ENCODE measurements around the gene CLEC16A.

Gene CLEC16A

DNA sequence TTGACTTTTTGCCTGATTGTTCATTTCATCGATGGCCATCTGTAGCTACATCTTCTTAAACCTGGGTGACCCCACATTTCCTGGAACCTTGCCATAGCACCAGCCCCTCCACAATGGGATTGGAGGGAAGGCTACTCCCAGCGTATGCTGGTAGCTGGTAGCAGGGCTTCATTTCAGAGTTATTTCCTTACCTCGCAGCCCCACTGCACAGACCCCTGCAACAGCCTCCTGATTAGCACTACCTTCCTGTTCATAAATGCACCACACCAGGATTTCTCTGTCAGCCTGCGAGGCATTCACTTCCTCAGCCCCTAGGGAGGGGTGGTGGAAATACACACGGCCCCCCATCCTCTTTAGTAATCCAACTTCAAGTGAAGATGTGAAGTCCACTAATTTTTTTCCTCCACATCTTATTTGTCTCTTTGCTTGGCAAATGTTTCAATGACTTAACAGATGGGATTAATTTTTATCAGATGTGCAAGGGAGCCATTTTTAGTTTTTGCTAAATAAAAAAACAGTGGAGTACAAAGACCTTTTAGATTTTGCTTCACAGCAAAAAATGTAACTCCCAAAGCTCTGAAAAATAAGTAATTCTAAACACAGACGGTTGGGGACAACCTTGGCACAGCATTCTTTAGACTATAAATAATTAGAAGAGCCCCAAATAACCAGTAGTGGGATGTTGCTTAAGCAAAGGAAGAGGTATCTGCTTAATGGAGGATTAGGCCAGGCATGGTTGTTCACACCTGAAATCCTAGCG, 76.6 kb downstream of the CLEC16A start:
- no peak for DNase-seq
- in situ Hi-C loops (cut with HindIII; ENCODE audit: low pct_ligation_motif_present, low pct_unique_long_range_greater_than_20kb, low sequenced_read_pairs) = no loop called here

DNA sequence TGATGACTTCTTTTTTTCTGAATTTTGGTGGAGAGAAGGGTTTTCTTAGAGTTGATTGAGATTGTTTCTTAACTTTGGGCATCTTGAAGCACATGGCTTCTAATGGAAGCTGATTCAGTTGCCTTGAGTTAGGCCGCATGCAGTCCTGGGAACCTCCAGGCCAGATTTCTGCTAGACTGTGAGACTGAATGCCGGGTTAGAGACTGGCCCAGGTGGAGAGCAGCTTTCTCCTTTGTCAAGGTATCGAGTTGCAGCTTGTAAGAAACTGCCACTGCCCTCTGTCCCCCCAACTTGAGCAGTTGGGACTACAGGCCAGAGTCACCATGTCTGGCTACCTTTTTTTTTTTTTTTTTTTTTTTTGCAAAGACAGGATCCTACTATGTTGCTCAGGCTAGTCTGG, 77.6 kb downstream of the CLEC16A start:
- no peak for DNase-seq
- in situ Hi-C loops (cut with HindIII; ENCODE audit: low pct_ligation_motif_present, low pct_unique_long_range_greater_than_20kb, low sequenced_read_pairs) = no loop called here

DNA sequence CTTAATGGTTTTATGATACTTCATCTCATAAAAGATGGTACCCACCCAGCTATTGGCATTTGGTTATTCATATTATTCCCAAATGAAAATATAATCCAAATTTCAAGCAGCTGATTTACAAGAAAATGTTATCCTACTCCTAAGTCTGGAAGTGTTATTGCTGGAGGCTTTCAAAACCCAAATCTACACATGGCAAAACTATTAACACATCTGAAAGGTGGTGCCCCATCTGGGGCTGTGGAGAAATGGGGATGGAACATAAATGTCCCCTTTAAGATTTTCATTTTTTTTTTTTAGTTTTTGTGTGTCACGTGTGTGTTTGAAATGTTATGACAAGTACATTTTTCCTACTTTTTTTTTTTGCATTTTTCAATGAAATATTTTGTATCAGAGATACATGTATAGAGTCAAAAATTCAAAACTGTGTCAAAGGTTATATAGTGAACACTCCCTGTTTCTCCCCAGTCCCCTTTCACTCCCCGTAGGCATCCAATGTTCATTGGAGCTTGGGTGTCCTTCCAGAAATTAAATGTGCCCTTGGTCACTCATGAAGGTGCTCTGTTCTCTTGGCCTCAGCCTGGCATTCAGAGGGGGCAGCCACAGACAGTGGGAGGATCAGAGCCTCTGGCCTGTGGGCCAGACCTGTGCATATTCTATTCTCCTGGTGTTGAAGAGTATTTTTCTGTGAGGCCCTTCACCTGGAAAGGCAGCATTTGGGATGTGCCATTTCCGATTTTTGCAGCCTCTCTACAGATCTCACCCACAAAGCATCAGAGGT, 79.1 kb downstream of the CLEC16A start:
- no peak for DNase-seq
- in situ Hi-C loops (cut with HindIII; ENCODE audit: low pct_ligation_motif_present, low pct_unique_long_range_greater_than_20kb, low sequenced_read_pairs) = no loop called here

DNA sequence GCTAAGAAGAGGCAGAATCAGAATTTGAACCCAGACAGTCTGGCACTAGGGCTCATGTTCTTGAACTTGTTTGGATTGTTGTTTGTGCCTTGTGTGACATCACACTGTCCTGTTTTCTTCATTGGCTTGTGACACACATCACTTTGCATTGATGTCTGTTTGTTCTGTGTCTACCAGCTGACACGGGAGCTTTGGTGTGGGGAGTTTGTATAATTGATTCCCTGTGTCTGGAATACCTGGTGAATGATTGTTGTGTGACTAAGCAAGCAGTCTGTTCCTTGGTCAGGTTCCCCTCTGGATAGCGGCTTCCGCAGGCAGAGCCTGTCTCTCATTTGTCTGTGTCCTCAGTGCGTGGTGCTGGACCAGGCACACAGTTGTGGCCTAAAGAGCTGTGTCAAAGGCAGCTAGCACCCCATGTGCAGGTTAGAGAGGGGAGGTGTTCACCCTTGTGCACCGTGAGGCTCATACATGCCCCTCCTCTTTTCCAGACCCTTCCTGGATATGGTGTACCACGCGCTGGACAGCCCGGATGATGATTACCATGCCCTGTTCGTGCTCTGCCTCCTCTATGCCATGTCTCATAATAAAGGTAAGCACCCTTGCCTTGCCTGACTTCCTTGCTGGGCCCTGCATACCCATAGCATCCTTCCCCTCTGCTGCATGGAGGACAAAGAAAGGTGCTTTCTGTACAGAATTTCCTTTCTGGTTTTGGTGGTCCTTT, 80.1 kb downstream of the CLEC16A start:
- in situ Hi-C loops (cut with HindIII; ENCODE audit: low pct_ligation_motif_present, low pct_unique_long_range_greater_than_20kb, low sequenced_read_pairs) = no loop called here
- DNase-seq = peak; percentile 27

DNA sequence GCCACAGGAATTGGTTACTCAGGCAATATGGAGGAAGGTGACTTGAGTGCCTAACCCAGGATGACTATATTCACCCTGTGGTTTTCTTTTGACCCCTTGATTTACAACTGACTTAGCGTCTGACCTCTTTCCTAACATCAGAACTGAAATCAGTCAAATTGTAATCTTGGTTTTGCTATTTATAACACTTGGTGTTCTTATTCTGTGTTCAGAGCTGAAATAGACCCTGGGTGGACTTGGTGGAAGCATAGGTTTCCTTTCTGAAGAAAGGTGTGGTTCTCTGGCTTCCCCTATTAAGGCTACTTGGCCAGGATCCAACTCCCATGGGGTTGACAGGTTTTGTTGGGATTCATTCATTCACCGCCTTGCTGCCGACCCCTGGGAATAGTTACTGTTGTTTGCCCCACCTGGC, 80.8 kb downstream of the CLEC16A start:
- no peak for DNase-seq
- in situ Hi-C loops (cut with HindIII; ENCODE audit: low pct_ligation_motif_present, low pct_unique_long_range_greater_than_20kb, low sequenced_read_pairs) = no loop called here

DNA sequence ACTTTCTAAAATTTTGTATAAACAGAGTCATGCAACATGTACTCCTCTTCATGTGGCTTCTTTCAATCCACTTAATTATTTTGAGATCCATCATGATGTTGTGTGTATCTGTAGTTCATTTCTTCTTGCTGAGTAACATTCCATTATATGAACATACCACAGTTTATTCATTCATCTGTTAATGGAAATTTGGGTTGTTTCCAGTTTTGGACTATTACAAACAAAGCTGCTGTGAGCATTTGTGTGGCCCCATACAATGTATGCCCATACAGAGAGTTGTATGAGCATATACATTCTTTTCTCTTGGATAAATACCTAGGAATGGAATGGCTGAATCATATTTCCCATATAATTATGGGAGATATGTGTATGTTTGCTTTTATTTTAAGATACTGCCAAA, 85.6 kb downstream of the CLEC16A start:
- DNase-seq = no peak
- in situ Hi-C loops (cut with HindIII; ENCODE audit: low pct_ligation_motif_present, low pct_unique_long_range_greater_than_20kb, low sequenced_read_pairs) = no loop called here

DNA sequence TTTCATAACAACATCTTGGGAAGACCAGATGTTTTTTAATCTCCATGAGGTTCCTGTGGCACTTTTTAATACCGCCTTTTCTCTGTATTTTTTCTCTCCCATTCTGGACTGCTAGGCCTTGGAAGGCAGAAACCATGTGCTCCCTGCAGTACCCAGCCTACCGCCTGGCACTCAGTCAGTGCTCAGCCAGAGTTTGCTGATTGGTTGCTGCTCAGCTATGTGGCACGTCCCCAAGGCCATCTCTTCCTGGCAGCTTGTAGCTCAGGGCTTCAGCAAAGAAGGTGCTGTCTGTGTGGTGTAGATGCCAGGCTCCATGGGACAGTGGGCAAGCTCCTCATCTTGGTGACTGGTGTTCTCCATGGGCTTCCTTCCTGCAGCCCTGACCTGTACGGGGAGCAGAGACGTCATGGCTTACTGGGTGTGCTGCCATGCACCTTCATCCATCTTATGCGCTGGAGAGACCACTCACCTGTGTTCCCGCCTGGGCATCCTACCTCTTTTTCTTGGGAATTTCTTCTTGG, 86.7 kb downstream of the CLEC16A start:
- DNase-seq = no peak
- in situ Hi-C loops (cut with HindIII; ENCODE audit: low pct_ligation_motif_present, low pct_unique_long_range_greater_than_20kb, low sequenced_read_pairs) = no loop called here

DNA sequence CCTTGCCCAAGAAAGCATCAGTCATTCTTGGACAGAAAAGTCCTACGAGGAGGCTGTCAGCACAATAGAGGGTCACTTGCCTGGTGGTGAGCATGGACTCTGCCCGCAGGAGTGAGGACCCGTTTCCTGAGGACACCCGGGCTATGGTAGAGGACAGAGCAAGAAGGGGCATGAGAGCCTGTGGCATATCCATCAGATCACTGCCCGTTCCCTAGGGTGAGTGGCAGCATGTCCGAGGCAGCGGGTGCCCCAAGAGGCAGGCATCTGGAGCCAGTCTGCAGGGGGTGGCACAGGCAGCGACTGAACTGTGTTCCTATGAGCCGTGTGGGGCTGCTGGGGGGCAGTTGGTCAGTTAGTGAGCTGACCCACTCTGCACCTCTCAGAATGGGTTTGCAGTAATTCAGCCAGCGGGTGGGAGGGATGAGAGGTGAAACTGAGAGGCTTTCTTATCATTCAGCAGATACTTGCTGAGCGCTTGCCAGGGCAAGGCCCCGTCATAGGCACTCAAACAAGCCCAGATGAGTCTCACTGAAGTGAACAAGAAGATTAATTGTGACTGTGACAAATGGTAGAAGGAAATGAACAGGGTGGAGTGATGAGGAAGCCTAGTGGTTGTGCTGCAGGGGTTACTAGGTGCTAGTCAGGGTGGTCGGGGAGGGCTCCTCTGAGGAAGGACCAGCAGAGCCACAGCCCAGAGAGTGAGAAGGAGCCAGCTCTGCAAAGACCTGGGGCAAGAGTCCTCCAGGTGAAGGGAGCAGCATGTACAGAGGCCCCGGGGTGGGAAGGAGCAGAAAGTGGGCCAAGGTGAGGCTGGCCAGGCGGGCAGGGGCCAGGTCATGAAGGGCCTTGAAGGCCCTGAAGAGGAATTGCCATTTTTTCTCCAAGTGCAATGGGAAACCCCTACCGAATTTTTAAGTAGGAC, 87.9 kb downstream of the CLEC16A start:
- in situ Hi-C loops (cut with HindIII; ENCODE audit: low pct_ligation_motif_present, low pct_unique_long_range_greater_than_20kb, low sequenced_read_pairs) = no loop called here
- DNase-seq = no peak

DNA sequence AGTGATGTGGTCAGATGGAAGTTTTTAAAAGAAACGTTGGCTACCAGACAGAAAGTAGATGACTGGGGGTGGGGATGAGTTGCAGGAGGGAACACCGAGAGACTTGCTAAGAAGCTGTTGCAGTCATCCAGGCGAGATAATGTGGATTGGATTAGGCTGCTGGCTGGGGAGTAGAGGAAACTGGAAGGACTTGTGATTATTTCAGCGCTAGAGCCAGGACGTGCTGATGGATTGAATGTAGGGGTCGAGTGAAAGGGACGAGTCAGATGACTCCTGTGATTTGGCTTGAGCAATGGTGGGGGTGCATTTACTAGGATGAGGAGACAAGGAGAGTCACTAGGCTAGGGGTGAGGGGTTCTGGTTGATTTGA, 88.5 kb downstream of the CLEC16A start:
- in situ Hi-C loops (cut with HindIII; ENCODE audit: low pct_ligation_motif_present, low pct_unique_long_range_greater_than_20kb, low sequenced_read_pairs) = no loop called here
- no peak for DNase-seq

DNA sequence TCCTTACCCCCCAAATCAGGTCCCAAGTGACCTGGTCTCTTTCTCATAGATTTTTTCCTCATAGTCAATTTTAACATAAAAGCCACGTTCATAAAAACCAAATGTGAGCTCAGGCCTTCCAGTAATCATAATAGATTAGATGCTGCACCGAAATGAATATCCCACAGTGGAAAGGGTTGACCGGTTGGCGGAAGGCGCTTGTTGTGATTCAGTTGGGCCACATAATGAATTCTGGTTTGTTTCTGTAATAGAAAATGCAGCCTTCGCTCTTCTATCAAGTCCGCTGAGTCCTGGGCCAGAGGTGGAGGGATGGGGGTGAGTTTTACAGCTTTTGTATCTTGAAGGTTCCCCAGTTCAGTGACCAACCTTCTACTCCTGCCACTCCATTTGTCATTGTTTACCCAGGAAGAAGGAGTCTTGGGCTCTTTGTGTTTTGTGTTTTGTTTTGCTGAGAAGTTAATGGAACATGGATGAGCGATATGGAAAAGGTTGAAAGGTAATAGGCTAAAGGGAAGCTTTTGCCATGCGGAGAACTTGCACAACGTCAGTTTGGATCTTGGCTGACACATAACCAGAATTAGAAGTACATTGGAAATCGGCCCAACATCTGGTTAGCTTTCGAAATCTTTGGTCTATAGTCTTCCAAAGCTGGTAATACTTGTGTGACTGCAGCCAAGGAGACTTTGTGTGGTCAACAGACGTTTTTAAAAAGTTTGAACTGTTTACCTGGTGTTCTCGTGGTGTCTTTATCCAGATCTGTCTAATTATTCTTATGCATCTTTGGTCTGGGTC, 89.5 kb downstream of the CLEC16A start:
- in situ Hi-C loops (cut with HindIII; ENCODE audit: low pct_ligation_motif_present, low pct_unique_long_range_greater_than_20kb, low sequenced_read_pairs) = no loop called here
- no peak for DNase-seq

DNA sequence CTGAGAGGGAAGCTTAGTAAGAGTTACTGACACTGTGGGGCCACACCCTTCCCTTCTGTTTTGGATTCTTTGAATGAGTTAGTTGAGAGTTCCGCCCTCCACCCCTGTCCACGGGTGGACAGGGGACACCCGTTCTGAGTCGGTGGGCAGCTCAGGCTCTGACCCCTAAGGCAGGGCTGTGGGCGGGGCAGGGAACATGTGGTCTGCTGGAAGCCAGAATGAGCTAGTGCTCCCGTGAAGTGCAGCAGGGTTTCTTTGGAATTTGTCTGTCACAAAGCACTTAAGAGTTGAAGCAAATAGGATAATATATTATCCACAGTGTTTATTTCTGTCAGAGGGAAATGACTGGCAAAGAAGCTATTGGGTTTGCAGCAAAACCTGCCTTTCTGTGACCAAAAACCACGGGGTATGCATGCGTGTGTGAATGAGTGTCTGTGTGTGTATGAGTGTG, 90.1 kb downstream of the CLEC16A start:
- DNase-seq = no peak
- in situ Hi-C loops (cut with HindIII; ENCODE audit: low pct_ligation_motif_present, low pct_unique_long_range_greater_than_20kb, low sequenced_read_pairs) = no loop called here

DNA sequence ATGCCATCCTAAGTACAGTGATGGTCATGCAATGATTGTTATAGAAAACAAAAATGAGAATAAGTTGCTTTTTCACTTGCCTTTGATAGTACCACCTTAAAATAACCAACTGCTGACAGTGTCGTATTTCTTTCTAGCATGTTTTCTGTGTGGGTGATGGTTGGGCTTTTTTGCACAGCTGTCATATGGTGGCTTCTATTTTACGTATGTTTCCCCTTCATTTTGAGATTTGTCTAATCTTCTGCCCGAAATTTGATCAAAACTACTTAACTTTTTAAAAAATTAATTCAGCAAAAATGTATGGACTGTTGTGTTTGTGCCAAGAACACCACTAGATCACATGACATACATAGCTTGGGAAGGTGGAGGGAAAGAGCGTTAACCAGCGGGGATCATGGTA, 90.7 kb downstream of the CLEC16A start:
- DNase-seq = no peak
- in situ Hi-C loops (cut with HindIII; ENCODE audit: low pct_ligation_motif_present, low pct_unique_long_range_greater_than_20kb, low sequenced_read_pairs) = no loop called here

DNA sequence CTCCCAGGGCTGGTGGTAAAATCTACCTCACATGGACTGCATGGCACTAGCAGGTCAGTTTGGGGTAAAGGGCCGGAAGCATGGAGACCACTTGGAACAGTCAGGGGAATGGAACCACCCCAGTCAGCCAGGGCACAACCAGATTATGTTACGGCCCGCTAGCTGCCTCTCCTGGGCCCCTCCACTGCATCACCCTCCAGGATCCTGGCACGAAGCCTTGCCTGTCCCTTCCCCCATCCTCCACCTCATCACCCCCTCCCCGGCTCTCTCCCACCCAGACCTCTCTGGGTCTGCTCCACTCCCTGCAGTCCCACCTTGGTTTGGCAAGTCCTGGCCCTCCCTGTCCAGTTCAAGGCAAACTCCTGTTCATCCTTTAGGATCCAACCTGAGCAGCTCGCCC, 91.7 kb downstream of the CLEC16A start:
- no peak for DNase-seq
- in situ Hi-C loops (cut with HindIII; ENCODE audit: low pct_ligation_motif_present, low pct_unique_long_range_greater_than_20kb, low sequenced_read_pairs) = no loop called here

DNA sequence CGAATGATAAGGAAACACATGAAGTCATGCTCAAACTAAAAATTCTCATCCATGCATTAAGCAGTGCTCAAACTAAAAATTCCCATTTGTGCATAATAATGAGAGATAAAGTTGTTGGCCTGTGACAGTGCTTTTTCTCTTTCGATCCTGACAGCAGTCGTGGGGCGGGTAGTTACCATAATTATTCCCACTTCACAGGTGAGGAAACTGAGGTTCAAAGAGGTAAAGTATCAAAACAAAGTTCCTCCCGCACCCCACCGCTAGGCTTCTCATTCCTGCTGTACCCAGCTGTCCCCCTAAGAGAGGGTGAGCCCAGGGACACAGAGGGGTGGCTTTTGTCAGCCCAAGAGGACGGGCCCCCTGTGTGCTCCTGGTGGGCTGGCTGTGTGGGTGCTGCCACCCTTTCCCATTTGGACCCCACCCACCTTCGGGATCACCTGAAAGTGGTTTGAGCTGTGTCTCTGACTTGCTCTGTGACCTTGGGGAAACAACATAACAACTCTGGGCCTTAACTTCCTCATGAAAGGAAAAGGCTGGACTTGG, 92.6 kb downstream of the CLEC16A start:
- in situ Hi-C loops (cut with HindIII; ENCODE audit: low pct_ligation_motif_present, low pct_unique_long_range_greater_than_20kb, low sequenced_read_pairs) = no loop called here
- DNase-seq = no peak

DNA sequence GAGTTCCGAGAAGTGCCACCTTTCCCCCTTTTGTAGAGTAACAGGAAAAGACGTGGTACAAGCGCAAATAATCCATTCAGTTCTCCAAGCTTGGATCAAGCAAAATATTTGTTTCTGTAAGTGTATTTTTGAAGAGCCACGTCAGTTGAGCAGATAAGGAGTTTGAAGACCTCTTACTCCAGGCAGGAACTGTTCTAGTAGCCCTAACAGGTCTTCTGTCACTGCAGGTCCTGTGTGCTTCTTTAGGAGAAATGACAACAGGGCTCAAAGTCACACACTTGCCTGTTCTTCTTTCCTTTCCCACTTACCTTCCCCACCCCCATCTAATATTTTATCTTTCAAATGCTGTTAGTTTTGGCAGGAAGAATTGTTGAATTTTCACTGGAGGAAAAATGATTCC, 93.9 kb downstream of the CLEC16A start:
- no peak for DNase-seq
- in situ Hi-C loops (cut with HindIII; ENCODE audit: low pct_ligation_motif_present, low pct_unique_long_range_greater_than_20kb, low sequenced_read_pairs) = no loop called here

DNA sequence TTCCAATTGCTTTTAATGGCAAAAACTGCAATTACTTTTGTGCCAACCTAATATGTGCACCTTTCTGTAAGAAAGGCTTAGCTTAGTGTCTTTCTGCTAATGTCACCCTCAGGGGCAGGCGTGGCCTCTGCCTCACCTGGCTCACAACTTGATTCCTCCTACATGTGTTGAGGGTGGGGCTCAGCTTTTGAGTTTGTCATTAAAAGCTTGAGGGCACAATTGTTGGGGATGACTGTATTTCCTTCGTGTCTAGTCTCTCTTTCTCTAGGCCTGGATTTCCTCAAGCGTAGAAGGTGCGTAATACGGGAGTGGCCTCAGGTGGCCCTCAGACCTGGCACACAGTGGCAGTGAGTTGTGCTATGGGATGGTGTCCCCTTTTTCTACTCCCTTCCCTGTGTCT, 94.4 kb downstream of the CLEC16A start:
- no peak for DNase-seq
- in situ Hi-C loops (cut with HindIII; ENCODE audit: low pct_ligation_motif_present, low pct_unique_long_range_greater_than_20kb, low sequenced_read_pairs) = no loop called here

DNA sequence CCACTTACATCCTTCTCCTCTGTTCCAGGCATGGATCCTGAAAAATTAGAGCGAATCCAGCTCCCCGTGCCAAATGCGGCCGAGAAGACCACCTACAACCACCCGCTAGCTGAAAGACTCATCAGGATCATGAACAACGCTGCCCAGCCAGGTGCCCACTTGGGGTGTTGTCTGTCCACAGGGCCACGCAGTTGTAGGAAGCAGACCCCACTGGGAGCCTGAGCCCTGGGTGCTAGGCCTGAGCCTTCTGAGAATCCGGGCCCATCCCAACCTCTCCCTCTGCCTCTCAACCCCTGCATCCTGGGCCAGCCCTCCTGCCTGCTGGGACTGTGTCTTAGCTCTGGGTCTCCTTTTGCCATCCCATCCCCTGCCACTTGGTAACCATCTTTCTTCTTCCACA, 95.4 kb downstream of the CLEC16A start:
- DNase-seq = no peak
- in situ Hi-C loops (cut with HindIII; ENCODE audit: low pct_ligation_motif_present, low pct_unique_long_range_greater_than_20kb, low sequenced_read_pairs) = no loop called here

All from ACHN (cell line).